HepG2 (cell line): ENCODE data around the gene RASL10A. TPM values are rescaled to one million over a fixed set of nuclear protein-coding genes. Genes with fewer than 3 reads are reported as not detected.

Source experiments
- ATAC-seq: fragments of 200-7000 bp; cut with Tn5 transposase; 3 replicates; pipeline ENCODE4 v1.9.1; 2020; ENCODE audit warnings: mild to moderate bottlenecking, moderate library complexity
- BruUV-seq: library from RNA; stranded (reverse); fragments of 400-500 nt; replicated peaks from 2 replicates; lab custom pipeline; 2021; lab: Mats Ljungman, UMichigan
- CTCF ChIA-PET: fragments of 300-600 bp; formaldehyde crosslinking; extraction: SDS; loops from one replicate; lab custom pipeline; 2021; ENCODE audit warnings: low total read pairs, inconsistent platforms, low intra/inter-chr PET ratio; lab: Yijun Ruan, JAX
- POLR2A ChIA-PET: fragments of 350-600 bp; sonication (Branson Sonifier 250); formaldehyde crosslinking; loops from one replicate; lab custom pipeline; 2020; ENCODE audit warnings: antibody characterized with exemption, inconsistent platforms; lab: Yijun Ruan, JAX
- DNase-seq: peaks from one replicate; pipeline ENCODE4 v3.0.0-alpha.2; 2015; ENCODE audit warnings: low spot score
- FAIRE-seq: peaks from 3 replicates; lab custom pipeline; 2011; peaks lifted over from hg19 to GRCh38; lab: Jason Lieb, UNC
- H2AFZ ChIP-seq: one replicate; pipeline ENCODE4 v1.6.1; 2011; ENCODE audit warnings: low read length, inconsistent platforms
- H3K27ac ChIP-seq: fragments of 300-600 bp; 3 replicates; pipeline ENCODE4 v1.8.0; 2011; ENCODE audit warnings: mixed run types, mild to moderate bottlenecking, mixed read lengths, low read length, inconsistent platforms; ENCODE audit not compliant: insufficient read depth; ENCODE audit errors: extremely low read length
- H3K27me3 ChIP-seq, 2 experiments: fragments of 200-600 bp in 1 of 2; 2 replicates in 1 of 2; 3 replicates in 1 of 2; pipeline versions ENCODE4 v1.6.0 to v1.8.0; 2011; ENCODE audit warnings: low read length in 2 of 2, mild to moderate bottlenecking in 2 of 2, moderate library complexity in 2 of 2, inconsistent platforms in 1 of 2; ENCODE audit not compliant: insufficient read depth in 2 of 2, control insufficient read depth in 1 of 2
- H3K36me3 ChIP-seq, 2 experiments: fragments of 200-600 bp in 1 of 2; replicated peaks in 1 of 2; 2 replicates in 1 of 2; 3 replicates in 1 of 2; pipeline versions ENCODE4 v1.5.1 to v1.8.0; 2011; ENCODE audit warnings: low read length in 2 of 2, inconsistent platforms in 1 of 2; ENCODE audit not compliant: insufficient read depth in 2 of 2, control insufficient read depth in 1 of 2
- H3K4me1 ChIP-seq: 2 replicates; pipeline ENCODE4 v1.5.1; 2012; ENCODE audit warnings: low read length, inconsistent platforms; ENCODE audit not compliant: insufficient read depth
- H3K4me2 ChIP-seq: 2 replicates; pipeline ENCODE4 v1.6.0; 2011; ENCODE audit warnings: low read depth, low read length, inconsistent platforms
- H3K4me3 ChIP-seq, 3 experiments: fragments of 200-600 bp in 1 of 3; sonication (generic), shearing (Covaris generic) in 1 of 3; replicated peaks in 1 of 3; 2 replicates each; pipeline ENCODE4 v1.5.1; 2011 to 2016; ENCODE audit warnings: low read length in 3 of 3, inconsistent platforms in 2 of 3, low read depth in 2 of 3, mild to moderate bottlenecking in 2 of 3, control low read depth in 1 of 3, mixed read lengths in 1 of 3; ENCODE audit not compliant: insufficient read depth in 1 of 3
- H3K79me2 ChIP-seq: one replicate; pipeline ENCODE4 v1.6.1; 2011; ENCODE audit warnings: low read length, inconsistent platforms; ENCODE audit not compliant: insufficient read depth
- H3K9ac ChIP-seq: 2 replicates; pipeline ENCODE4 v1.6.0; 2011; ENCODE audit warnings: mild to moderate bottlenecking, low read depth, low read length, inconsistent platforms; ENCODE audit not compliant: insufficient read depth
- H3K9me3 ChIP-seq: 2 replicates; pipeline ENCODE4 v1.5.1; 2012; ENCODE audit warnings: mild to moderate bottlenecking, low read length
- H4K20me1 ChIP-seq: 2 replicates; pipeline ENCODE4 v1.6.0; 2011; ENCODE audit warnings: inconsistent platforms, mild to moderate bottlenecking, low read length, moderate library complexity; ENCODE audit not compliant: insufficient read depth
- ATAD3A ChIP-seq: sonication (generic); formaldehyde crosslinking; IDR thresholded peaks from 2 replicates; pipeline ENCODE4 v1.4.0; 2020; ENCODE audit warnings: missing genetic modification reagents
- FOXA1 ChIP-seq, 2 experiments: fragments of 450-650 bp in 1 of 2; sonication (generic) in 1 of 2; formaldehyde crosslinking in 1 of 2; IDR thresholded peaks; 2 replicates each; pipeline versions ENCODE4 v1.4.0 to v1.6.1; 2016 to 2020; ENCODE audit warnings: missing genetic modification reagents in 1 of 2
- GRHL1 ChIP-seq: sonication (generic); formaldehyde crosslinking; conservative IDR thresholded peaks from 2 replicates; pipeline ENCODE4 v1.8.0; 2022; ENCODE audit warnings: missing genetic modification reagents
- HDAC6 ChIP-seq: fragments of 200-600 bp; sonication (generic); IDR thresholded peaks from 2 replicates; pipeline ENCODE4 v1.7.0; 2017; ENCODE audit warnings: mild to moderate bottlenecking, antibody characterized with exemption, low read length, low read depth
- MBNL3 ChIP-seq: fragments of 250-450 bp; sonication (Bioruptor Pico); conservative IDR thresholded peaks from 2 replicates; pipeline ENCODE4 v1.8.0; 2022; ENCODE audit warnings: mild to moderate bottlenecking, inconsistent platforms
- MYNN ChIP-seq: sonication (generic); formaldehyde crosslinking; IDR thresholded peaks from 2 replicates; pipeline ENCODE4 v1.4.0; 2020; ENCODE audit warnings: mild to moderate bottlenecking, low read depth, missing genetic modification reagents
- MYPOP ChIP-seq: sonication (generic); formaldehyde crosslinking; IDR thresholded peaks from 2 replicates; pipeline ENCODE4 v1.8.1; 2023; ENCODE audit warnings: mild to moderate bottlenecking, moderate library complexity, missing genetic modification reagents
- SNRNP70 ChIP-seq: fragments of 200-400 bp; formaldehyde crosslinking; IDR thresholded peaks from 2 replicates; pipeline ENCODE4 v1.6.1; 2017; ENCODE audit warnings: mild to moderate bottlenecking, low read depth, low read length, moderate library complexity
- TCF7L2 ChIP-seq: IDR thresholded peaks from 2 replicates; pipeline ENCODE4 v1.6.1; 2011; ENCODE audit warnings: mild to moderate bottlenecking, low read depth, low read length, moderate library complexity
- ZFP41 ChIP-seq: sonication (generic); formaldehyde crosslinking; IDR thresholded peaks from 2 replicates; pipeline ENCODE4 v1.4.0; 2020; ENCODE audit warnings: mild to moderate bottlenecking, missing genetic modification reagents, borderline replicate concordance
- ZFP62 ChIP-seq: sonication (generic); formaldehyde crosslinking; IDR thresholded peaks from 2 replicates; pipeline ENCODE4 v1.4.0; 2020; ENCODE audit warnings: missing genetic modification reagents
- WGBS: methylation state at CpG from one replicate; pipeline ENCODE4 v1.1.6; 2017; ENCODE audit warnings: low lambda C conversion rate; 5-methylcytosine and 5-hydroxymethylcytosine counted together
- in situ Hi-C: cut with HindIII; loops from 2 replicates; pipeline ENCODE4 v1.10.0; 2017; ENCODE audit warnings: low pct_unique_long_range_greater_than_20kb; ENCODE audit not compliant: extremely low pct_ligation_motif_present
- intact Hi-C: fragments of 100-400 bp; cut with micrococcal nuclease; formaldehyde crosslinking; loops from one replicate; pipeline ENCODE4 v1.10.0; 2022; ENCODE audit not compliant: unreplicated experiment
- polyA plus RNA-seq, 8 experiments: library from polyadenylated mRNA; depleted of rRNA in 3 of 8; stranded (reverse) in 7 of 8; unstranded in 1 of 8; fragments of >200 nt; fragmentation: Illumina TruSeq in 4 of 8; extraction: Trizol in 4 of 8; gene quantifications; 2 replicates each; pipeline versions ENCODE4 v1.2.1 to v1.2.3, GENCODE V29; 2011 to 2016; ENCODE audit warnings: low read depth in 4 of 8, missing spikeins in 1 of 8, mixed read lengths in 1 of 8; ENCODE audit not compliant: insufficient read depth in 1 of 8
- total RNA-seq, 5 experiments: library from RNA; depleted of rRNA; stranded (reverse); fragments of >200 nt; fragmentation: Illumina TruSeq; extraction: Trizol; gene quantifications; 2 replicates each; pipeline ENCODE4 v1.2.3, GENCODE V29; 2016; ENCODE audit warnings: low read depth in 1 of 5
- TF ChIP-seq, protein P1 (sequence below): sonication (generic); formaldehyde crosslinking; IDR thresholded peaks from 2 replicates; pipeline ENCODE4 v1.5.1; 2020; ENCODE audit warnings: mild to moderate bottlenecking, missing genetic modification reagents, borderline replicate concordance
- TF ChIP-seq, protein P2 (sequence below): sonication (generic); formaldehyde crosslinking; conservative IDR thresholded peaks from 2 replicates; pipeline ENCODE4 v1.4.0; 2020; ENCODE audit warnings: missing genetic modification reagents

The RASL10A gene
- total and polyA plus RNA-seq, 2 of the 13 experiments (the other 11 are each of a cell fraction or from before 2014, with no cell fraction given) = 0.05 to 0.22 TPM

DNA sequence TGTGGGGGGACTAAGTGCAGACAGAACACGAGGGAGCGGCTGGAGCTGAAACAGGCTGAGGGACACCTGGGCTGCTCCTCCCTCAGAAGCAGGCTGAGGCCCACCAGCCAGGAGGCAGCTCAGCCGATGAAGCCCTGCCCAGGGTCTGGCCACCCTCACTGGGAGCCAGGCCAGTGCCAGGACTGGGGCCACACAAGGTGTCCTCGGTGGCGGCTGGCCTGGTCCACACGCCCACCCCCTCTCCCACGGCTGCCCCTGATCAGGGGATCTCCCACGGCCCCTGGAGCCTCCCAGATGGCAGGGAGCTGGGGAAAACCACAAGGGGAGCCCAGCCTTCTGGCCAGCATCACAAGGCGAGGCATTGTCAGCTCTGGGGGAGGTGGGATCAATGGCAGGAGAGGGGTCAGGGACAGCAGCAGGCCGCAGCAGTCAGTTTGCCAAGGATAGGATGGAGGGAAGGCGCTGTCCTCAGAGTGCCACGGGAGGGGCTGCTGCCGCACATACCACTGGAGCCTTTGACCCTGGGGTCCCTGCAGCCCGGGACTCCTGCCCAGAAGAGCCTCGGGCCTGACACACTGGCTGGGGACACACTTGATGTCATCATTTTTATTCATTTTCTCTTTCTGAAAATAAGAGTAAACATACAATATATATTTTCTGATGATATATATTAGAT is 11.7 kb upstream of the RASL10A start:
- BruUV-seq = no TSS peak

GRCh38 chr22:29326481-29326880 is 11.0 kb upstream of the RASL10A start:
- DNase-seq (no peak), ATAC-seq (no peak), FAIRE-seq (no peak)
- intact Hi-C loops = no loop called here
- BruUV-seq = no TSS peak
- no peaks in the 10 kb centered on the region for H3K79me2 ChIP-seq
- peaks cover 6 to 13% of the 10 kb centered on the region in 2 experiments; a peak in 4 of 5 replicates for H3K36me3 ChIP-seq
- H3K4me1 ChIP-seq = no peaks in the 10 kb centered on the region
- ChIA-PET POLR2A (no interaction called here), CTCF (no interaction called here)
- H4K20me1 ChIP-seq = no peaks in the 10 kb centered on the region
- in situ Hi-C loops = no loop called here
- 91% methylated on average over 9 of the region's 10 CpGs for WGBS
- no peak overlapping the region for H3K9ac ChIP-seq
- H3K4me2 ChIP-seq = no peak overlapping the region
- H2AFZ ChIP-seq = no peak overlapping the region
- H3K27ac ChIP-seq = no peak overlapping the region
- no peak overlapping the region for H3K4me3 ChIP-seq
- H3K27me3 ChIP-seq = no peaks in the 10 kb centered on the region
- no peaks in the 10 kb centered on the region for H3K9me3 ChIP-seq
- TF ChIP-seq SNRNP70 = no peak
- no peak for TF ChIP-seq MYNN (CRISPR knock-in tag)
- TF ChIP-seq ZFP62 (CRISPR knock-in tag) = no peak
- no peak for TF ChIP-seq ATAD3A (CRISPR knock-in tag)
- TF ChIP-seq GRHL1 (CRISPR knock-in tag) = no peak
- TF ChIP-seq, protein P1, sequence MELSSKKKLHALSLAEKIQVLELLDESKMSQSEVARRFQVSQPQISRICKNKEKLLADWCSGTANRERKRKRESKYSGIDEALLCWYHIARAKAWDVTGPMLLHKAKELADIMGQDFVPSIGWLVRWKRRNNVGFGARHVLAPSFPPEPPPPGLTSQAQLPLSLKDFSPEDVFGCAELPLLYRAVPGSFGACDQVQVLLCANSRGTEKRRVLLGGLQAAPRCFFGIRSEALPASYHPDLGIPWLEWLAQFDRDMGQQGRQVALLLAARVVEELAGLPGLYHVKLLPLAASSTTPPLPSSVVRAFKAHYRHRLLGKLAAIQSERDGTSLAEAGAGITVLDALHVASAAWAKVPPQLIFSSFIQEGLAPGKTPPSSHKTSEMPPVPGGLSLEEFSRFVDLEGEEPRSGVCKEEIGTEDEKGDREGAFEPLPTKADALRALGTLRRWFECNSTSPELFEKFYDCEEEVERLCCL (CRISPR knock-in tag) = no peak
- TF ChIP-seq, protein P2, sequence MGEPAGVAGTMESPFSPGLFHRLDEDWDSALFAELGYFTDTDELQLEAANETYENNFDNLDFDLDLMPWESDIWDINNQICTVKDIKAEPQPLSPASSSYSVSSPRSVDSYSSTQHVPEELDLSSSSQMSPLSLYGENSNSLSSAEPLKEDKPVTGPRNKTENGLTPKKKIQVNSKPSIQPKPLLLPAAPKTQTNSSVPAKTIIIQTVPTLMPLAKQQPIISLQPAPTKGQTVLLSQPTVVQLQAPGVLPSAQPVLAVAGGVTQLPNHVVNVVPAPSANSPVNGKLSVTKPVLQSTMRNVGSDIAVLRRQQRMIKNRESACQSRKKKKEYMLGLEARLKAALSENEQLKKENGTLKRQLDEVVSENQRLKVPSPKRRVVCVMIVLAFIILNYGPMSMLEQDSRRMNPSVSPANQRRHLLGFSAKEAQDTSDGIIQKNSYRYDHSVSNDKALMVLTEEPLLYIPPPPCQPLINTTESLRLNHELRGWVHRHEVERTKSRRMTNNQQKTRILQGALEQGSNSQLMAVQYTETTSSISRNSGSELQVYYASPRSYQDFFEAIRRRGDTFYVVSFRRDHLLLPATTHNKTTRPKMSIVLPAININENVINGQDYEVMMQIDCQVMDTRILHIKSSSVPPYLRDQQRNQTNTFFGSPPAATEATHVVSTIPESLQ (CRISPR knock-in tag) = no peak

More for the DNA sequence above, 11.7 kb upstream of the RASL10A start:
- H3K36me3 ChIP-seq = peaks cover 6 to 16% of the 10 kb centered on the region in 2 experiments; a peak in 4 of 5 replicates
- TF ChIP-seq HDAC6 (no peak), FOXA1 (IDR thresholded peaks at IDR 0.05) (no peak), FOXA1 (CRISPR knock-in tag; IDR thresholded peaks at IDR 0.05) (no peak), TCF7L2 (no peak), MYPOP (CRISPR knock-in tag) (no peak), ZFP41 (CRISPR knock-in tag) (no peak), MBNL3 (CRISPR knock-in tag) (no peak)
- H3K4me2 ChIP-seq = no peak overlapping the region
- in situ Hi-C loops = no loop called here
- H2AFZ ChIP-seq = no peak overlapping the region
- no peak overlapping the region for H3K9ac ChIP-seq
- H3K27me3 ChIP-seq = no peaks in the 10 kb centered on the region
- WGBS = 89% methylated on average over 10 of the region's 15 CpGs
- CTCF ChIA-PET = no interaction called here
- no peak for DNase-seq
- POLR2A ChIA-PET = no interaction called here
- no peaks in the 10 kb centered on the region for H3K9me3 ChIP-seq
- FAIRE-seq = no peak
- H3K4me1 ChIP-seq = no peaks in the 10 kb centered on the region
- ATAC-seq = no peak; the same call in 2 of the 3 replicates
- intact Hi-C loops = no loop called here
- no peak overlapping the region for H3K4me3 ChIP-seq
- no peaks in the 10 kb centered on the region for H3K79me2 ChIP-seq
- H4K20me1 ChIP-seq = no peaks in the 10 kb centered on the region
- H3K27ac ChIP-seq = no peak overlapping the region
